ENCODE results near the gene LCN6.
"Not testable (repeated sequence)": the region's sequence is repeated elsewhere in the genome, so short reads cannot be mapped to it uniquely, and the experiment has no call there.

The LCN6 gene

DNA sequence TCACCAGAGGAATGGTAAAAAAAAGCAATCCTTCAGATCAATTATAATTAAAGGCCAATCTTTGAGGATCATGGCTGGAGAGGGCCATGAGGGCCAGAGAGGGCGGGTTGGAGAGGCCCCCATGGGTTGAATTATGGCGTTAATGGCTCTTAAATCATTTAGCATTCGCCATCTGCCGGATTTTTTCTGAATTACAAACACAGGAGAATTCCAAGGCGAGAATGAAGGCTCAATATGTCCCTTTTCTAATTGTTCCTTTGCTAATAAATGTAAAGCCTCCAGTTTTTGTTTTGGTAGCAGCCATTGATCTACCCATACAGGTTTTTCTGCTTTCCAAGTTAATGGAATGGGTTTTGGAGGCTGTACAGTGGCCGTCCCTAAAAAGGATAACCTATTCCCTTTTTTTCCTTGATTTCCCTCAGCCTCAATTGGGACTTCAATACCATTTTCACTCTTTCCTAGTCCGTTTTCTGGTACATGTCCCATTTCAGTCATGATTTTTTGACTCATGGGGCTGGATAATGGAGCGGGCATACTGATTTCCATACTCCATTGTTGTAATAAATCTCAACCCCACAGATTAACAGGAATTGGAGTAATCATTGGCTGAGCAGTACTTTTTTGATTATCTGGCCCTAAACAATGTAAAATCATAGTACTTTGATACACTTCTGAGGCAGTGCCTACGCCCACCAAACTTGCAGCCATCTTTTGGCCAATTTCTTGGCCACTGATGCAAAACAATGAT is 36.1 kb upstream of the LCN6 start:
- DNase-seq (ENCODE audit: low read depth, low spot score), result no peak

DNA sequence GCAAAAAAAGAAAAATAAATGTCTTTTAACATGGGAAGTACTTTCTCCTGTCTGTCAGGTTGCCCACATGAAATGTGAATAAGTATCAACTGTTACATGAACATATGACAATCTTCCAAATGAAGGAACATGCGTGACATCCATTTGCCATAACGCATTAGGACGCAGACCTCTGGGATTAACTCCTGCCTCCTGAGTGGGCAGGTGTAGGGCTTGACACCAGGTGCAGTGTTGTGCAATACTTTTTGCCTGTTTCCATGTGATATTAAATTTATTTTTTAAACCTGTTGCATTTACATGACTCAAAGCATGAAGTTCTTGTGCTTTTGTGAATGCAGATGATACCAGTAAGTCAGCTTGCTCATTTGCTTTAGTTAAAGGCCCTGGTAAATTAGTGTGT is 34.1 kb upstream of the LCN6 start:
- no peak for DNase-seq (ENCODE audit: low read depth, low spot score)

DNA sequence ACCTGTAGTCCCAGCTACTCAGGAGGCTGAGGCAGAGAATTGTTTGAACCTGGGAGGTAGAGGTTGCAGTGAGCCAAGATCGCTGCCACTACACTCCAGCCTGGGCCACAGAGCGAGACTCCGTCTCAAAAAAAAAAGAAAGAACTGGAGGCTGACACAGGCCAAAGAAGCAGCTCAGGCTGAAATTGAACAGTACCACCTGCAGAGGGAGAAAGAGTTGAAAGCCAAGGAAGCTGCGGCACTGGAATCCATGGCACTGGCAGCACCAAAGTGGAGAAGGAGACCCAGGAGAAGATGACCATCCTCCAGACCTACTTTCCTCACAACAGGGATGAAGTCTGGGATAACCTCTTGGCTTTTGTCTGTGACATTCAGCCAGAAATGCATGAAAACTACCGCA is 31.5 kb upstream of the LCN6 start:
- DNase-seq (ENCODE audit: low read depth, low spot score), result no peak

DNA sequence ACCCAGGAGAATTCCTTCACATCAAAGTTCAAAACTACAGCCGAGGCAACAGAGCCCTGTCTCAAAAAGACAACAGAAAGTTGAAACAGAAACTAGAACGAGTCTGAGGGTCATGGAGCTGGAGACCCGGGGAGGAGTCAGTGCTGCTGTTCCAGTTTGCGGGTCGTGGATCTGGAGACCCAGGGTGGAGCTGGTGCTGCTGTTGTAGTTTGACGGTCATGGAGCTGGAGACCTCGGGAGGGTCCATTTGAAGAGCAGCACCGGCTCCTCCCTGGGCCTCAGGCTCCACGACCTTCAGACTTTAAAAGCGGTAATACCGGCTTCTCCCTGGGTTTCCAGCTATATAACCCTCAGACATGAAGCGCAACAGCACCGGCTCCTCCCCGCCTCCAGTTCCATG is 29.0 kb upstream of the LCN6 start:
- DNase-seq (ENCODE audit: low read depth, low spot score), result no peak

DNA sequence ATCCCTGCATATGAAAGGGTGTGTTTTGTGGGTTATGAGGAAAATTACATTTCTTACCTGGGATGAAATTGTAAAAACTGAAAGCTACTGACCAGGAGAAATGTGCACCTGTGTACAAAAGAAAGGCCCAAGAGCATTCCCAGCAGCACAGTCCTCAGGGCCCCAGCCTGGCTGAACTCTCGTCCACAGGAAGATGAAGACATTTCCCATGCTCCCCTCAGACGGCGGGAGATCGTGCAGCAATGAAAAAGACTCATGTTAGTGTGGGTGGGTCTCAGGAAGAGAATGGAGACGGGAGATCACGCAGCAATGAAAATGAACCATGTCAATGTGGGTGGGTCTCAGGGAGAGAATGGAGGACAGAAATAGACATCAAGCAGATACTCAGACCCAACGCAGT is 28.6 kb upstream of the LCN6 start:
- DNase-seq (ENCODE audit: low read depth, low spot score), result no peak

DNA sequence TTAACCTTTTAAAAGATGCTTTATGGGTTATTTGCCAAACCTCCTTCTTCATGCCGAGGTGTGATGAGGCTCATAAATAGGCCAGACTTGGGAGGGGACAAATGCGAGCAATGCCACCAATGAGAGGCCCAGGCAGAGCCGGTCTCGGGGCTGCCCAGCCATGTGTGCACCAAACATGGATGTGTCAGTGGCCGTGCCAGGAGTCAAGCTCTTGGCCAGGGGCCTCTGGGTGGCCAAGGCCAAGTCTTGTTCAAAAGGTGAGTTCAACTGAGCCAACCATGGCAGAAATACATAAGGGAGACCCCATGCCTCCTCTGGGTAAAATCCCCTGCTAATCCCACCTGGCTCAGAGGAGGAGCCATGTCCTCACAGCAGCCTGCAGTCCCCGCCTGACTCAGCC is 26.9 kb upstream of the LCN6 start:
- no peak for DNase-seq (ENCODE audit: low read depth, low spot score)

DNA sequence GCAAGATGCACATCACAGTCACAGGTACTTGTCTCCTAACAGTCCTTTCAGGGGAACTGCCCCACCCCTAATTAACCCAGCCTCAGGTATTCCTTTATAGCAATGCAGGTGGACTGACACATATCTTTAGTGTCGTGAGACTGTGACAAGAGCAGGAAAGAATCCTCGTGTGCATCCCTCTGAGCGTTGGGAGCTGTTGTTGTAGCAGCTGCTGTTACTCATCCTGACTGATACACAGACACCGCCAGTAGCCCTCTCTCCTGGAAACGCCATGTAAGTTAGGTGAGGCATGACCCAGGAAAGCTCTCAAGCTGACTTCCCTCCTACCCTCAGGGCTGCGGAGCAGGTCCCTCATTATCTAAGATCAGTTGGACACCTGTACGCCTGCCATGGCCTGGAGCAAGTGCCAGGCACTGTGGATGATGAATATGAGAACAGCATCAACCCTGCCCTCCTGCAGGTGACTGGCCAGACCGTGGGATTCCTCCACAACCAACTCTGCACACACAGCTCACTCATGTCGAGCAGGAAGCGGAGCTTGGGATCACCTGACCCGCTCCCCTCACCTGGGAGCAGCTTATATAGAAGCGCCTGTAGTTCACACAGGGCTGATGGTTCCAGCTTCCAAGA is 26.2 kb upstream of the LCN6 start:
- no peak for DNase-seq (ENCODE audit: low read depth, low spot score)

DNA sequence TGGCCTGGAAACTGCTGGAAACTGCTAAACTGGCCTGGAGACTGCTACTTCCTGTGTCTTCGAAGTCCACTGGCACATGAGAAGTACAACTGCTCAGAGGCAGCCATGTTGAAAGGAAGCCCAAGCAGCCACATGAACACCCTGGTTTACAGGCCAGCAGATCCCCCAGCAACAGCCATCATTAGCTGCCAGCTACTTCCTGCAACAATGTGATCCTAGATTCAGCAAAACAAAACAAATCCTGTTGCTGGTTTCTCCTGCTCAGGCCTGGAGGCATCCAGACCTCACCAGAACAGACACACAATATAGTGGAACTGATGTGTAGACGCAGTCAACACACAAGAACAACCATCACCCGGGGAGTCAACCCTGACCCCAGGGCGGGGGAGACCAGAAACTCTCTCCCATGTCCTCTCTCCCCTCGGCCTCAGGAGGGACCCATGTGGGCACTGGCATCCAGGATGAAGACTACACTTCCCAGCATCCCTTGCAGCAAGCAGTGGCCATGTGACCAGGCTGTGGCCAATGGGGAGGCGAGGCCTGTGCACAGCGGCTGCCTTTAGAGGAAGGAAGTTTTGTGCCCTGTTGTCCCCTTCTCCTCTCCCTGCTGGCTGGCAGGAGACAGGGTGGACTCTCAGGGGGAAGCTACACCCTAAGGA is 25.2 kb upstream of the LCN6 start:
- DNase-seq (ENCODE audit: low read depth, low spot score), result no peak

DNA sequence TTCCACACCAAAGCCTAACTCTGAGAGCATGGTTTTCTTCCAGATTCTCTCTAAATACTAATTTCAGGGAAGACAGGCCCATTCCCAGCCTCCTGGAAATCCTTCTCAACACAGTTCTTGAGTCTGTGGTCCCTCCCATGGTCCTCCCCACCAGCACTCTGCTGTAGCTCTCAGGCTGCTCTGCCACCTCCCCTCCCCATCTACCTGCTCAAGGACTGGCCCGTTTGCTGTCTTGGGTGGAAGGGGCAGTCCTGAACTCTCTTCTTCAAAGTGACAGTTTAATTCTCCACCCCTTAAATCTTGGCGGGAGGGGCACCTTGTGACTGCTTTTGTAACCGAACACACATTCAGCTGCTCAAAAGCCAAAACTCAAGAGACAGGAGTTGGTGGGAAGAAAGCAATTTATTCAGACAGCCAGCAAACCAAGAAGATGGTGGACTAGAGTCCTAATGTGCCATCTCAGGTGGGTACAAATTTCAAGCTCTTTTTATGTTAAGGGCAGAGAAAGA is 23.6 kb upstream of the LCN6 start:
- DNase-seq (ENCODE audit: low read depth, low spot score), result no peak

DNA sequence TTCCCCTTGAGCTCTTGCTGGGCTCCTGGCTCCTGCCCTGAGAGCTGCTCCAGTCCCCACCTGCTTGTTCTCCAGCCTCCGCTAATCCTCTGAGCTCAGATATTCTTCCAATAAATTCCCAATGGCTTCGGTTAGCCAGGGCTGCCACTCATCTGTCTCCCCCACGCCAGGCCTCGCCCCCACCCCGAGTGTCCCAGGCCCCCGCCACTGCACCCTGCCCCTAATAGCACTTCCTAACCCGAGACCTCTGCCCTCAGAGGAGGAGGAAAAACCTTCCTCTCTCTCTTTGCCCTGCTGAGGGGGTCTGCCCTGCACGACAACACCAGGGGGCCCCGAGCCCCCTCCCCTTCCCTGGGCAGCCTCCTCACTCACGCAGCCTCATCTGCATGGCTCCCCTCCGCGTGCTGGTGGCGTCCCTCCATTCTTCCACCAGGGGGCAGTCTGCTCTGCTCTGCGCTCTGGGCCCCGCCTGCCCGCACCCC is 21.4 kb upstream of the LCN6 start:
- DNase-seq (ENCODE audit: low read depth, low spot score), result no peak

DNA sequence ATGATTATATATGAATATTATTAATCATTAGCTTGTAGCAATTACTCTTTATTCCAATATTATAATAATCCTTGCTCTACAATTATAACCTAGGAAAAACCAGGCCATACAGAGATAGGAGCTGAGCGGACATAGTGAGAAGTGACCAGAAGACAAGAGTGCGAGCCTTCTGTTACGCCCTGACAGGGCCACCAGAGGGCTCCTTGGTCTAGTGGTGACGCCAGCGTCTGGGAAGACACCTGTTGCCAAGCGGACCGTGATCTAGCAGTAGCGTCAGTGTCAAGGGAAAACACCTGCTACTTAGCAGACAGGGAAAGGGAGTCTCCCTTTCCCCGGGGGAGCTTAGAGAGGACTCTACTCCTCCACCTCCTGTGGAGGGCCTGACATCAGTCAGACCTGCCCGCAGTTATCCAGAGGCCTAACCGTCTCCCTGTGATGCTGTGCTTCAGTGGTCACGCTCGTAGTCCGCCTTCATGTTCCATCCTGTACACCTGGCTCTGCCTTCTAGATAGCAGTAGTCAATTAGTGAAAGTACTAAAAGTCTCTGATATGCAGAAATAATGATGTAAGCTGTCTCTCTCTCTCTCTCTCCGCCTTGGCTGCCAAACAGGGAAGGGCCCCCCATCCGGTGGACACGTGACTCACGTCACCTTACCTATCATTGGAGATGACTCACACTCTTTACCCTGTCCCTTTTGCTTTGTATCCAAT is 18.2 kb upstream of the LCN6 start:
- DNase-seq (ENCODE audit: low read depth, low spot score), result not testable (repeated sequence)

DNA sequence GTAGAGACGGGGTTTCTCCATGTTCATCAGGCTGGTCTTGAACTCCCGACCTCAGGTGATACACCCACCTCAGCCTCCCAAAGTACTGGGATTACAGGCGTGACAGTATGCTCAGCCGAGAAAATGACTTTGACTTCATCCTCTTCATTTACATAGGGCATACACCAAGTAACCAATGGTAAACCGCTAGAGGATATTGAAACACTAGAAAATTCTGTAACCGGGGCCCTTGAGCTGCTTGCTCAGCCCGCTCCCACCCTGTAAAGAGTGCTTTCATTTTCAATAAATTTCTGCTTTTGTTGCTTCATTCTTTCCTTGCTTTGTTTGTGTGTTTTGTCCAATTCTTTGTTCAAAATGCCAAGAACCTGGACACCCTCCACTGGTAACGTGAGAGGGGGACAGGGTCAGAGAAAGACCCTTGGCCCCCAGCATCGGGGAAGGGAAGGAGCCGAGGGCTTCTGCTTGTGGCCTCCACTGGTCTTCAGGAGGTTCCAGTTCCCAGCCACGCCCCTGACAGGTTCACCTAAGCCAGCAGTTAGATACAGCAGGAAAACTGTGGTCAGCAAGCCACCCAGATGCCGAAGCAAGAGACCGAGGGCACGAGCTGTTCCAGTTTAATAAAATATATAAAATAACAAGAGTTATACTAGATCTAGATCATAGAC is 17.6 kb upstream of the LCN6 start:
- DNase-seq (ENCODE audit: low read depth, low spot score), result not testable (repeated sequence)

DNA sequence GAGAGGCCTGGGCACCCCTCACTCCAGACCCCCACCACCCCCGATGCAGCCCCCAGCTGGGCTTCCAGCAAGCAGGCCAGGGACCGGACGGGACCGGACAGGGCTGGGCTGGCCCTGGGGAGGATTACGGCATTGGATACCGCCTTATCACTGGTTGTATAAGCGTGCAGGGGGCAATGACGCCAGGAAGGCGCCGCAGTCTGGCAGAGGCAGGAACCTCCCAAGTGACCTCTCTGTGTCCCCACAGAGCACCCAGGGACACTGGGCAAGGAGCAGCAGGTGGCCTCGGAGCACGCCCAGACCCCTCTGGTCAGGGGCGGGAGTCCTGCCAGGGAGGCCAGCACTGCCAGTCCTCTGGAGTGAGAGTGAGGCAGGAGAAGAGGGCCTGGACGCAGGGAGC is 16.7 kb upstream of the LCN6 start:
- no peak for DNase-seq (ENCODE audit: low read depth, low spot score)

DNA sequence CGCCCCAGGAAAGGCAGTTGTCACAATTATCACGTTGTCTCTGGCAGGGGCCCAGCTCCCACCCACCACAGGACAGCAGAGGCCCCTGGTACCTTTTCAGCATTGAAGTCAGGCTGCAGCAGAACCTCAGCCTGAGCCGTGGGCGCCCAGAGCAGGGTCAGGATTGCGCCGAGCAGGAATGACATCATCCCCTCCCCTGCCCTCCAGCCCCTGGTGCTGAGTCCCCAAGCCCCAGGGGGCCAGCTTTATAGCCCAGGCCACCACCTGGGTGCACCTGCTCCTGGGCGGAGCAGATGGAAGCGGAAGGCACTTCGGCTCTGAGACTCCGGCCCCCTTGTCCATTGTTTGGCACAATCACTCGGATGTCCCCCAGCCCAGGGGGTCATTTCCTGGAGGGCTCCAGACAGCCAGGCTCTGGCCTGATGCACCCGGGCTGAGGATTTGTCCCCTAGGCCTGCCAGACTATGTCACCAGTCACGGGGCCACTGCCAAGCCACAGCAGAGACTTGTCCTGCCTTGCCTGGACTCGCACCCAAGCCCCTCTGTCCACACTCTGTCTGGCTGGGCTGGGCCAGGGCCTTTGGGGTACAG is 16.1 kb upstream of the LCN6 start, which contains the start of gene LCN15:
LCN15 (minus strand) TSS at position 218 of the 591 bp plus-strand sequence; CDS start at position 188, 30 bp downstream.
- no peak for DNase-seq (ENCODE audit: low read depth, low spot score)

DNA sequence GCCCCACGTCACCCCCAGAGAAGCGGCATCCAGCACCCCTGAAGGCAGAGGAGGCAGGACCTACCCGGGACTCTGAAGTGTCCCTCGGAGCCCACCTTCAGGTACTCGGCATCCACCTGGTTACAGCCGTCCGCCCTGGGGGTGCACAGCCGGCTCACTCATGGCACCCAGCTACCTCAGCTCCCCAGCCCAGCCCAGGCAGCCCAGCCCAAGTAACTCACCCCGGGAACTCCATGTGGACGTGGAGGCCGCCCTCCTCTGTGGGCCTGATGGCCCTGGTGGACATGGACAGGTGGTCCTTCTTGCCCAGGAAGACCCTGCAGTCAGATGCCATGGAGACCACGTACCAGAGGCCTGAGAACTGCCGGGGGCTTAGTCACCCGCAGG is 15.3 kb upstream of the LCN6 start:
- no peak for DNase-seq (ENCODE audit: low read depth, low spot score)

DNA sequence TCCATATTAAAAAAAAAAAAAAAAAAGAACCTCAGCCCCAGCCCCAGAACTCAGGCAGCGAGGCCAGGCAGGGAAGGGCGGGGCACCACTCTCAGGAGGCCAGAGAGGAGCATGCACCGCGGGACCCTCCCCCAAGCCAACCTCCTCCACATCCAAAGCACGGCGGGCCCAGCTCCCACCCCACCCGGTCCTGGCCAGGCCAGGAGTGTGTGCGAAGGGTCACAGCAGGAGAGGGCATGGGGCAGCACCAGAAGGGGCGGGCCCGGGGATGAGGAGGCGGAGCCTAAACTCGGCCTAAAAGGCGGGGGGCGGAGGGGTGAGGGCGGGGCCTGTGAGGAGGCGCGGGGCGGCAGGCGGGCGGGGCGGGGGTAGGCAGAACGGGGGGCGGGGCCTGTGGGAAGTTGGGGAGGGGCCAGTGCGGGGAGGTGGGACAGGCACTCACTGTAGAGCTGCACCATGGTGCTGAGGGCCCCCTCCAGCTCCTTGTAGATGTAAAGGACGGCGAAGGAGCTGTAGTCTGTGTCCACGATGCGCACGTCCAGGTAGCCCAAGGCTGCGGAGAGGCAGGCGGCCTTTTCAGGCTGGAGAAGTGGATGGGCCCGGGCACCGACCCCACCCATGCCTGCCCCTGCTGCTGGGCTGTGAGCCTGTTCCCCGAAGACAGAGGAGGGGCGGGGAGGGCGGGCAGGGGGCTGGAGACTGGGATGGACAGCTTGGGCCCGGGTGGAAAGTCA is 14.8 kb upstream of the LCN6 start:
- no peak for DNase-seq (ENCODE audit: low read depth, low spot score)

DNA sequence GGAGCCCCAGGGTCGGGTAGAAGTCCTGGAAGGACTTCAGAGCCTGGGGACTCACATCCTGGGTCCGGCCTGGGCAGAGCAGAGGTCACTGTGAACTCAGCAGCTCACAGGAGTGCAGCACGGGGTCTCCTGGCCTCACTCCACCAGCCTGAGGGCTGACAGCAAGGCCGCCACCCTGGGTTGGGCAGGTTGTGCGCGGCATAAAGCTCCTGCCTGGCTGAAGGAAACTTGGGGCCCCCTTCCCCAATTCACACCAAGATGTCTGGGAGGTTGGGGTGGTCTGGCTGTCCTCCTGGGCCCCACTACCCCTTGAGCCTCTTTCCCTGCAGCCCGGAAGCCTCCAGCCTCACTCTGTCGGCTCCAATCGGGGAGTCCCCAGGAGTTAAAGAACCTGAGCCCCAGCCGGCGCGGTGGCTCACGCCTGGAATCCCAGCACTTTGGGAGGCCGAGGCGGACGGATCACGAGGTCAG is 13.9 kb upstream of the LCN6 start:
- no peak for DNase-seq (ENCODE audit: low read depth, low spot score)

DNA sequence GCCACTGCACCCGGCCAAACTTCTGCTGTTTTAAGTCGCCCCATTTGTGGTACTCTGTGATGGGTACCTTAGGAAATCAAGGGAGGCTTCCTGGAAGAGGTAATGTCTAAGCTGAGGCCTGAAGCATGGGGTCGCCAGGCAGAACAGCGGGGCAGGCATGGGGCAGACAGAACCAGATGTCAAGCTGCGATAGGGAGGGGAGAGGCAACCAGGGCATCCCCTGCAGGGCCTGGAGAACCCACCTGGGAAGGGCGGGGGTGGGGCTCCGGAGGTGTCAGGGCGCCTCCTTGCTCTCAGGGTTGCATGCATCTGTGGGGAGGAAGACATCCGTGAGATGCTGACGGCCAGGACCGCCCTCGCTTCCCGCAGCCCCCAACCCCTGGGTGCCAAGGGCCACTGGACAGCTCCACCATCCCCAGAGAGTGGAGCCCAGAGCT is 13.2 kb upstream of the LCN6 start:
- DNase-seq (ENCODE audit: low read depth, low spot score), result no peak

DNA sequence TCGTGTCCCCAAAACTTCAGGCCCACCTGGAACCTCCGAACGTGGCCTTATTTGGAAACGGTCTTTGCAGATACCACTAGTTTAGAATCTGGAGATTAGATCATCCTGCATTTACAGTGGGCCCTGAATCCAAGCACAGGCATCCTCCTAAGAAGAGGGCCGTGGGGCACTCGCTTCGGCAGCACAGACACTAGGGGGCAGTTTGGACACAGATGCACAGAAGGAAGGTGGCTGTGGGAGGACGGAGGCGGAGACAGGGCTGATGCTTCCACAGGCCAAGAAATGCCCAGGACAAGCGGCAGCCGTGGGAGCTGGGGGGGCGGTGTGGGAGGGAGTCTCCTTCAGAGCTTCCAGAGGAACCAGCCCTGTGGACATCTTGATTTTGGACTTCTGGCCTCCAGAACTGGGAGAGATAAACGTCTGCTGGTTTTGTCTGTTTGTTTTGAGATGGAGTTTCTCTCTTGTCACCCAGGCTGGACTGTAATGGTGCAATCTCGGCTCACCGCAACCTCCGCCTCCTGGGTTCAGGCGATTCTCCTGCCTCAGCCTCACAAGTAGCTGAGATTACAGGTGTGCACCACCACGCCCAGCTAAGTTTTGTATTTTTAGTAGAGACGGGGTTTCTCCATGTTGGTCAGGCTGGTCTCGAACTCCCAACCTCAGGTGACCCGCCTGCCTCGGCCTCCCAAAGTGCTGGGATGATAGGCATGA is 12.7 kb upstream of the LCN6 start:
- DNase-seq (ENCODE audit: low read depth, low spot score), result not testable (repeated sequence)

Data from brain pericyte (primary cell).